Ascending aorta (tissue), 2 donors: ENCODE results near the gene XRCC5. TPM values are rescaled to one million over a fixed set of nuclear protein-coding genes. Genes with fewer than 3 reads are reported as not detected.

Experiments used
- DNase-seq, 2 donors: peaks; one replicate each; pipeline ENCODE4 v3.0.0-alpha.2; 2019; ENCODE audit warnings: low spot score in 2 of 2
- H3K27ac ChIP-seq, 2 donors: fragments of 200-600 bp; sonication (generic); one replicate each; pipeline ENCODE4 v1.5.1; 2016 to 2017; ENCODE audit warnings: mild to moderate bottlenecking in 1 of 2
- H3K27me3 ChIP-seq: fragments of 200-600 bp; sonication (generic); one replicate; pipeline ENCODE4 v1.5.1; 2017
- H3K36me3 ChIP-seq, 2 donors: fragments of 200-600 bp; sonication (generic); one replicate each; pipeline ENCODE4 v1.5.1; 2016
- H3K4me1 ChIP-seq, 2 donors: fragments of 200-600 bp; sonication (generic); one replicate each; pipeline ENCODE4 v1.5.1; 2016 to 2017; ENCODE audit warnings: mild to moderate bottlenecking in 1 of 2
- H3K4me3 ChIP-seq, 2 donors: fragments of 200-600 bp; sonication (generic); one replicate each; pipeline ENCODE4 v1.5.1; 2016 to 2017; ENCODE audit warnings: mild to moderate bottlenecking in 1 of 2
- H3K9me3 ChIP-seq, 2 donors: fragments of 200-600 bp; sonication (generic); one replicate each; pipeline ENCODE4 v1.5.1; 2016
- CTCF ChIP-seq, 3 experiments: fragments of 200-600 bp in 2 of 3; fragments of 450-650 bp in 1 of 3; sonication (generic) in 2 of 3; IDR thresholded peaks; one replicate each; pipeline ENCODE4 v1.5.1; 2016 to 2019; ENCODE audit warnings: antibody characterized with exemption in 3 of 3, mild to moderate bottlenecking in 1 of 3, moderate library complexity in 1 of 3
- intact Hi-C: fragments of 100-400 bp; cut with DNase I; formaldehyde crosslinking; loops from one replicate; pipeline ENCODE4 v1.15.1; 2023
- total RNA-seq: library from RNA; depleted of rRNA; stranded (reverse); fragments of >200 nt; gene quantifications from one replicate; pipeline ENCODE4 v1.1.0, GENCODE V29; 2016

The XRCC5 gene
- total RNA-seq, 1 donor from 2014 or later: 45.4 TPM

GRCh38 chr2:216188956-216189355 lies 79.8 kb downstream of the XRCC5 start:
- Histone ChIP-seq H3K27ac (no peak overlapping the region), H3K4me3 (no peak overlapping the region), H3K36me3 (peaks cover 23 to 38% of the 10 kb centered on the region in 2 donors), H3K4me1 (peaks cover 3 to 16% of the 10 kb centered on the region in 2 donors), H3K27me3 (no peaks in the 10 kb centered on the region), H3K9me3 (no peaks in the 10 kb centered on the region)
- intact Hi-C loops: no loop called here
- DNase-seq: no peak
- TF ChIP-seq CTCF (IDR thresholded peaks at IDR 0.05): no peak

DNA sequence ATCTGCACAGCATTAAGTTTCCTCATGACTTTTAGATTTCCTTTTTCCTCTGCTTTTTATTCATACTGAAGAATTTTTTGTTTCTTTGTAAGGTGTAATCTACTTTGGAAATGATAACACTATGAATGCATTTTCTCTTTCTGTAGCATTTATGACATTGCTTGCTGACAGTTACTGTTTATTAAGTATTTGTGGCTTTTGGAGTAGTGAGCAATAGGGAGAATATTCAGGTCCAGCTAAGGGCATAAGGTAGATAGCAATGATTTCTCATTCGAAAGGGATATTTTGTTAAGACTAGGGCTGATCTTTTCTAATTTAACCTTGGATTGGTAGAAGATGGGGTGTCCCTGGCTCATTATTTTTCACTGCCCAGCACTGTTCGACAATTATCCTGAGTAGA lies 80.3 kb downstream of the XRCC5 start:
- no peaks in the 10 kb centered on the region for H3K27me3 ChIP-seq
- H3K9me3 ChIP-seq: no peaks in the 10 kb centered on the region
- H3K4me1 ChIP-seq: peaks cover 3 to 16% of the 10 kb centered on the region in 2 donors
- TF ChIP-seq CTCF (IDR thresholded peaks at IDR 0.05): no peak
- no peak for DNase-seq
- H3K27ac ChIP-seq: no peak overlapping the region
- peaks cover 23 to 39% of the 10 kb centered on the region in 2 donors for H3K36me3 ChIP-seq
- intact Hi-C loops: no loop called here
- no peak overlapping the region for H3K4me3 ChIP-seq

- intact Hi-C loops: no loop called here
- Histone ChIP-seq H3K27ac (no peak overlapping the region), H3K4me3 (no peak overlapping the region), H3K27me3 (no peaks in the 10 kb centered on the region), H3K4me1 (peaks cover 3 to 16% of the 10 kb centered on the region in 2 donors), H3K36me3 (peaks cover 23 to 59% of the 10 kb centered on the region in 2 donors), H3K9me3 (no peaks in the 10 kb centered on the region)
- TF ChIP-seq CTCF (IDR thresholded peaks at IDR 0.05): no peak
- no peak for DNase-seq
Observed at GRCh38 chr2:216192181-216192580, 83.0 kb downstream of the XRCC5 start.

- Histone ChIP-seq H3K27ac (no peak overlapping the region), H3K4me3 (no peak overlapping the region), H3K27me3 (no peaks in the 10 kb centered on the region), H3K4me1 (peaks cover 3 to 12% of the 10 kb centered on the region in 2 donors), H3K9me3 (no peaks in the 10 kb centered on the region), H3K36me3 (peaks cover 24 to 66% of the 10 kb centered on the region in 2 donors)
- intact Hi-C loops: no loop called here
- no peak for TF ChIP-seq CTCF (IDR thresholded peaks at IDR 0.05)
- no peak for DNase-seq
Observed at GRCh38 chr2:216192931-216193330, 83.8 kb downstream of the XRCC5 start.

DNA sequence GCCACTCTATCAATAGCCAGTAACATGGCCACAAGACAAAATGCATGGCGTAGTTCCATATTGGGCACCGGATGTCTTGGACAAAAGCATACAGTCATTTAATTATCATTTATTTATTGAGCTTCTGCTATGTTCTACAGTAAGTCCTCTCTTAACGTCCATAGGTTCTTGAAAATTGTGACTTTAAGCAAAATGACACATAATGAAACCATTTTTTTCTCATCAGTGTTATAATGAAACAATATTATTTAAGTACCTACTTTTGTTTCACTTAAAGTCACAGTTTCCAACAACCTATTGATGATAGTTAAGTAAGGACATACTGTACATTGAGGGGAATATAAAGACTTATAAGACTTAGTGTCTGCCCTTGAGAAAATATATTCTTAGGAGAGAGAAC lies 84.9 kb downstream of the XRCC5 start:
- Histone ChIP-seq H3K27ac (no peak overlapping the region), H3K9me3 (no peaks in the 10 kb centered on the region), H3K4me3 (no peak overlapping the region), H3K4me1 (peaks cover 0 to 3% of the 10 kb centered on the region in 2 donors), H3K27me3 (no peaks in the 10 kb centered on the region), H3K36me3 (peaks cover 32 to 74% of the 10 kb centered on the region in 2 donors)
- intact Hi-C loops: no loop called here
- TF ChIP-seq CTCF (IDR thresholded peaks at IDR 0.05): no peak
- DNase-seq: no peak

DNA sequence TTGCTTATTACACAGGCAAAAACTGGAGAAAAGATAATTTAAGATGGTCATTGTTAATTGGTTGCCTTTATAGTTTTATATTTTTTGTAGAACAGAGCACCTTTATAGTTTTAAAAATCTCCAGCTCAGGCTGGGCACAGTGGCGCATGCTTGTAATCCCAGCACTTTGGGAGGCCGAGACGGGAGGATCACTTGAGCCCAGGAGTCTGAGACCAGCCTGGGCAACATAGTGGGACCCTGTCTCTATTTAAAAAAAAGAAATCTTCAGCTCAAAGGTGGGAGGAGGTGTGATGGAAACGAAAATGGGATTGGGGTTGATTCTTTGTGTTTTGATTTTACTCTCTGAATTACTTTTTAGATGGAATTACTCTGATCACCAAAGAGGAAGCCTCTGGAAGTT lies 85.4 kb downstream of the XRCC5 start:
- no peaks in the 10 kb centered on the region for H3K4me1 ChIP-seq
- H3K4me3 ChIP-seq: no peak overlapping the region
- intact Hi-C loops: no loop called here
- H3K9me3 ChIP-seq: no peaks in the 10 kb centered on the region
- TF ChIP-seq CTCF (IDR thresholded peaks at IDR 0.05): no peak
- DNase-seq: no peak
- H3K27ac ChIP-seq: no peak overlapping the region
- H3K36me3 ChIP-seq: peaks cover 32 to 77% of the 10 kb centered on the region in 2 donors
- H3K27me3 ChIP-seq: no peaks in the 10 kb centered on the region
